MM.1S (cell line): ENCODE measurements around the gene COL5A1.

ENCODE experiments used
- DNase-seq: peaks from one replicate; pipeline ENCODE4 v3.0.0-alpha.2; 2015
- H2AFZ ChIP-seq: fragments of 300-600 bp; sonication (generic); 2 replicates; pipeline ENCODE4 v1.6.0; 2016; ENCODE audit warnings: antibody characterized with exemption, low read length
- H3F3A ChIP-seq: fragments of 300-600 bp; sonication (generic); 2 replicates; pipeline ENCODE4 v1.6.1; 2016; ENCODE audit warnings: mild to moderate bottlenecking, antibody characterized with exemption, low read length, moderate library complexity, mixed read lengths; ENCODE audit not compliant: insufficient read depth
- H3K27ac ChIP-seq: fragments of 300-600 bp; sonication (generic); 2 replicates; pipeline ENCODE4 v1.5.1; 2016; ENCODE audit warnings: mild to moderate bottlenecking, low read length
- H3K27me3 ChIP-seq: fragments of 300-600 bp; sonication (generic); replicated peaks from 2 replicates; pipeline ENCODE4 v1.6.0; 2016; ENCODE audit warnings: low read length; ENCODE audit not compliant: insufficient read depth
- H3K36me3 ChIP-seq: fragments of 300-600 bp; sonication (generic); replicated peaks from 2 replicates; pipeline ENCODE4 v1.6.1; 2016; ENCODE audit warnings: mild to moderate bottlenecking, low read length, mixed read lengths; ENCODE audit not compliant: insufficient read depth
- H3K4me1 ChIP-seq: fragments of 300-600 bp; sonication (generic); 2 replicates; pipeline ENCODE4 v1.6.1; 2016; ENCODE audit warnings: low read length, mixed read lengths
- H3K4me2 ChIP-seq: fragments of 300-600 bp; sonication (generic); 2 replicates; pipeline ENCODE4 v1.6.0; 2016; ENCODE audit warnings: low read depth, low read length
- H3K4me3 ChIP-seq: fragments of 300-600 bp; sonication (generic); 2 replicates; pipeline ENCODE4 v1.5.1; 2016; ENCODE audit warnings: low read length, mixed read lengths
- H3K79me2 ChIP-seq: fragments of 300-600 bp; sonication (generic); 2 replicates; pipeline ENCODE4 v1.6.1; 2016; ENCODE audit warnings: mixed run types, low read length, mixed read lengths
- H3K9ac ChIP-seq: fragments of 300-600 bp; sonication (generic); 2 replicates; pipeline ENCODE4 v1.6.1; 2016; ENCODE audit warnings: low read length, mixed read lengths
- H3K9me2 ChIP-seq: fragments of 300-600 bp; sonication (generic); replicated peaks from 2 replicates; pipeline ENCODE4 v1.6.1; 2016; ENCODE audit warnings: mild to moderate bottlenecking, low read length, mixed read lengths; ENCODE audit not compliant: insufficient read depth
- H3K9me3 ChIP-seq: fragments of 300-600 bp; sonication (generic); replicated peaks from 2 replicates; pipeline ENCODE4 v1.6.1; 2016; ENCODE audit warnings: mild to moderate bottlenecking, low read length, mixed read lengths; ENCODE audit not compliant: insufficient read depth
- H4K20me1 ChIP-seq: fragments of 300-600 bp; sonication (generic); 2 replicates; pipeline ENCODE4 v1.6.1; 2016; ENCODE audit warnings: mild to moderate bottlenecking, low read length, moderate library complexity, mixed read lengths; ENCODE audit not compliant: insufficient read depth
- CTCF ChIP-seq: fragments of 300-600 bp; sonication (generic); IDR thresholded peaks from 2 replicates; pipeline ENCODE4 v1.5.1; 2016; ENCODE audit warnings: antibody characterized with exemption, low read length, mixed read lengths
- EZH2 ChIP-seq: fragments of 300-600 bp; sonication (generic); optimal IDR thresholded peaks from 2 replicates; pipeline ENCODE3; 2017; ENCODE audit warnings: low read depth, mild to moderate bottlenecking, antibody characterized with exemption, low read length, mixed read lengths
- EZH2phosphoT487 ChIP-seq: fragments of 300-600 bp; sonication (generic); IDR thresholded peaks from 2 replicates; pipeline ENCODE4 v1.6.1; 2018; ENCODE audit warnings: antibody characterized with exemption, low read length

COL5A1 gene

GRCh38 chr9:134885001-134885678 is 243.5 kb downstream of the COL5A1 start:
- Histone ChIP-seq H3F3A (no peaks in the 10 kb centered on the region), H4K20me1 (no peaks in the 10 kb centered on the region), H3K4me1 (no peaks in the 10 kb centered on the region), H2AFZ (no peak overlapping the region), H3K9ac (no peak overlapping the region), H3K4me2 (no peak overlapping the region), H3K27ac (no peak overlapping the region), H3K36me3 (no peaks in the 10 kb centered on the region), H3K79me2 (no peaks in the 10 kb centered on the region), H3K9me3 (no peaks in the 10 kb centered on the region), H3K27me3 (peaks cover 98% of the 10 kb centered on the region), H3K9me2 (no peaks in the 10 kb centered on the region), H3K4me3 (no peak overlapping the region)
- no peak for DNase-seq
- TF ChIP-seq EZH2phosphoT487, result no peak
- no peak for TF ChIP-seq CTCF
- no peak for TF ChIP-seq EZH2

GRCh38 chr9:134885679-134886412 is 244.2 kb downstream of the COL5A1 start:
- H3K9ac ChIP-seq, result no peak overlapping the region
- H3K27ac ChIP-seq, result no peak overlapping the region
- H3K27me3 ChIP-seq, result peaks cover 98% of the 10 kb centered on the region
- H4K20me1 ChIP-seq, result no peaks in the 10 kb centered on the region
- no peak overlapping the region for H2AFZ ChIP-seq
- H3K79me2 ChIP-seq, result no peaks in the 10 kb centered on the region
- H3K36me3 ChIP-seq, result no peaks in the 10 kb centered on the region
- H3K9me3 ChIP-seq, result no peaks in the 10 kb centered on the region
- H3K4me3 ChIP-seq, result no peak overlapping the region
- H3K4me1 ChIP-seq, result no peaks in the 10 kb centered on the region
- no peak for TF ChIP-seq CTCF
- TF ChIP-seq EZH2phosphoT487, result no peak
- TF ChIP-seq EZH2, result no peak
- no peaks in the 10 kb centered on the region for H3K9me2 ChIP-seq
- H3F3A ChIP-seq, result no peaks in the 10 kb centered on the region
- no peak overlapping the region for H3K4me2 ChIP-seq
- DNase-seq, result no peak

GRCh38 chr9:134886413-134886913 is 244.9 kb downstream of the COL5A1 start:
- Histone ChIP-seq H3F3A (no peaks in the 10 kb centered on the region), H3K9me3 (no peaks in the 10 kb centered on the region), H2AFZ (no peak overlapping the region), H3K4me2 (no peak overlapping the region), H3K9ac (no peak overlapping the region), H3K79me2 (no peaks in the 10 kb centered on the region), H3K36me3 (no peaks in the 10 kb centered on the region), H3K27me3 (peaks cover 98% of the 10 kb centered on the region), H3K4me1 (no peaks in the 10 kb centered on the region), H3K27ac (no peak overlapping the region), H3K4me3 (no peak overlapping the region), H3K9me2 (no peaks in the 10 kb centered on the region), H4K20me1 (no peaks in the 10 kb centered on the region)
- TF ChIP-seq EZH2, result no peak
- TF ChIP-seq EZH2phosphoT487, result no peak
- TF ChIP-seq CTCF, result no peak
- no peak for DNase-seq
